ENCODE data around the gene AURKB. TPM values are rescaled to one million over a fixed set of nuclear protein-coding genes. Genes with fewer than 3 reads are reported as not detected.
A peak's percentile ranks its signal among the peaks of the same experiment; 100 is the strongest.

Gene AURKB
- total and polyA plus RNA-seq, 2 of the 13 experiments (the other 11 are each of a cell fraction or from before 2014, with no cell fraction given): 29.5 to 75.3 TPM

GRCh38 chr17:8158267-8159031 lies 51.9 kb downstream of the AURKB start (continued):
- TF ChIP-seq ZNF331 (CRISPR knock-in tag; IDR thresholded peaks at IDR 0.05): peak; percentile 14; the same call in 1 of the 2 replicates
- no peak for TF ChIP-seq ZNF136 (CRISPR knock-in tag; IDR thresholded peaks at IDR 0.05; ENCODE audit: low read depth)
- TF ChIP-seq GFI1 (CRISPR knock-in tag; IDR thresholded peaks at IDR 0.05; ENCODE audit: borderline replicate concordance): no peak
- TF ChIP-seq HES4 (CRISPR knock-in tag; IDR thresholded peaks at IDR 0.05; ENCODE audit: borderline replicate concordance): no peak
- TF ChIP-seq ZNF687 (CRISPR knock-in tag; IDR thresholded peaks at IDR 0.05): peak; percentile 32
- no peak for TF ChIP-seq ZNF329 (CRISPR knock-in tag; IDR thresholded peaks at IDR 0.05; ENCODE audit: low read depth)
- 0 out of 2 replicates have a peak, but pooled peaks have one; percentile 13 for TF ChIP-seq ZNF691 (CRISPR knock-in tag; IDR thresholded peaks at IDR 0.05; ENCODE audit: borderline replicate concordance, low read depth)
- TF ChIP-seq SMAD3 (CRISPR knock-in tag; IDR thresholded peaks at IDR 0.05): peak; percentile 54; the same call in 1 of the 2 replicates
- no peak for TF ChIP-seq ZEB1 (IDR thresholded peaks at IDR 0.05; ENCODE audit: insufficient replicate concordance, low read depth)
- TF ChIP-seq HNF4A (CRISPR knock-in tag; IDR thresholded peaks at IDR 0.05): peak; percentile 69
- TF ChIP-seq TSC22D2 (CRISPR knock-in tag; IDR thresholded peaks at IDR 0.05; ENCODE audit: borderline replicate concordance): no peak
- no peak for TF ChIP-seq HOXA9 (CRISPR knock-in tag; IDR thresholded peaks at IDR 0.05; ENCODE audit: borderline replicate concordance)
- TF ChIP-seq NFIB (CRISPR knock-in tag; IDR thresholded peaks at IDR 0.05; ENCODE audit: borderline replicate concordance): no peak
- no peak for TF ChIP-seq HIVEP1 (CRISPR knock-in tag; IDR thresholded peaks at IDR 0.05)
- peak; percentile 30; the same call in 1 of the 2 replicates for TF ChIP-seq TARDBP (CRISPR knock-in tag; IDR thresholded peaks at IDR 0.05)
- TF ChIP-seq XBP1 (CRISPR knock-in tag; IDR thresholded peaks at IDR 0.05): no peak
- peak; percentile 75 for TF ChIP-seq RAD21 (CRISPR knock-in tag; IDR thresholded peaks at IDR 0.05)
- no peak for TF ChIP-seq CEBPZ (IDR thresholded peaks at IDR 0.05; ENCODE audit: low read length)

Data from HepG2 (cell line).